GM19395 (cell line): ENCODE results near the gene SVIL.
A peak's percentile ranks its signal among the peaks of the same experiment; 100 is the strongest.
"Not testable (repeated sequence)": the region's sequence is repeated elsewhere in the genome, so short reads cannot be mapped to it uniquely, and the experiment has no call there.

Experiments
- ATAC-seq: cut with Tn5 transposase; IDR thresholded peaks from one replicate; pipeline ENCODE4 v1.9.1; 2021; ENCODE audit warnings: mild to moderate bottlenecking, moderate library complexity; ENCODE audit not compliant: unreplicated experiment

Gene SVIL

DNA sequence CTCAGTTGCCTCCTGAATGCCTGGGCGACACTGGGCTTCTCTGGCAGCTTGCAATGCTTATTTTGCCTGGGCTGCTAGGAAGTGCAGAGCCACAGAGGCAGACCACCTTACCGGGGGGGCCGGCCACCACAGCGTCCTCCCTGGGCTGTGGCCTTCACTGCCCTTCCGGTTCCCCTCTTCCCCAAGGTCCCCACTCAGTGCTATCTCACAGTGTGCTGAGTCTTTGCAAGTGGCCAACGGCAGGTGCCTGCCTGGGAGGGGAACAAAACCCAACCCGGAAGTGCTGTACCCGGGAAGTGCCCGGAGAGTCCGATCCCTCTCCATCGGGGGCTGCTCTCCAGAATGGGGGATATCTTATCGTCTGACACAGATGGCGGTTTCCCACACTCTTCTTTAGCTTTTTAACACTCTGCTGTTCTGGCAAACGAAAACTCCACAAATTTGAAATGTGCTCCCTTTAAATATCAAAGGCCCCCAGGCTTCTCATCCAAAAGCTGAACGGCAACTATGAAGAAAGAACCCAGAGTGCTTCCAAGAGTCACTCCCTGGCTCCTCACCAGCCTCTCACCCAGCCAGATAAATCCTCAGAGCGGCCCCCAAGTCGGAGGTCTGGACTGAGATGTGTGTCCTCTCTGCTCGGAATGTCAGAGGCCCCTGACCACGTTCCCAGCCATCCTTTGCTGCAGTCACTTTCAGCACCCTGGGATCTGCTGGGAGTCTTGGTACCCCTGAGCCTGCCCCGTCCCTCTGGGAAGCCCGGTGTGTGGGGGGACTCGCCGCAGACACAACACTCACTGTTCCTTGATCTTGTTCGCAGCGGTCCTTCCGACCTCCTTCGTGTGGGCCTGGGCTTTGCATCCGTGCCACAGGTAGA is 165.1 kb downstream of the SVIL start:
- no peak for ATAC-seq

GRCh38 chr10:29465384-29465783 is 169.4 kb downstream of the SVIL start:
- no peak for ATAC-seq

GRCh38 chr10:29464671-29465171 is 170.1 kb downstream of the SVIL start:
- ATAC-seq = not testable (repeated sequence)

GRCh38 chr10:29461042-29461441 is 173.7 kb downstream of the SVIL start:
- ATAC-seq = no peak

GRCh38 chr10:29458190-29458589 is 176.6 kb downstream of the SVIL start:
- not testable (repeated sequence) for ATAC-seq

- ATAC-seq = no peak
Measured at GRCh38 chr10:29455095-29455494, 179.7 kb downstream of the SVIL start.

- no peak for ATAC-seq
Measured at GRCh38 chr10:29454250-29454649, 180.5 kb downstream of the SVIL start.

GRCh38 chr10:29452546-29452945 is 182.2 kb downstream of the SVIL start:
- ATAC-seq = no peak

GRCh38 chr10:29451946-29452345 is 182.8 kb downstream of the SVIL start:
- no peak for ATAC-seq

DNA sequence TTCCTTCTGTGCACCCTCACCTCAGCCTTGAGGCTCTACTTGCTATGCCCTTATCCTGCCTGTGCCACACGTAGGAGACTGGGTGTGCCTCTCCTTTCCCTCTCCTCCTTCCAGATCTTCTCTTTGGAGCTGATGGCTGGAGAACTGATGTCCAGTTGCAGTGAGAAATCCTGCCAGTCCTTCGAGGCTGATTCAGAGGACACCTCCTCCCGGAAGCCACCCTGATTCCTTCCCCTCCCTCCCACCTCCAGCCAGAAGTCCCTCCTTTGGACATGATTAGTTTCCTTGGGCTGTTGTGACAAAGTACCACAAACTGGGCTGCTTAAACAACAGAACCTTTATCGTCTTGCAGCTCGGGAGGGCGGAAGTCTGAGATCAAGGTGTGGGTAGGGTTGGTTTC is 184.4 kb downstream of the SVIL start:
- ATAC-seq = no peak

- ATAC-seq = peak; percentile 93
Measured at GRCh38 chr10:29448756-29449592, 185.8 kb downstream of the SVIL start.

DNA sequence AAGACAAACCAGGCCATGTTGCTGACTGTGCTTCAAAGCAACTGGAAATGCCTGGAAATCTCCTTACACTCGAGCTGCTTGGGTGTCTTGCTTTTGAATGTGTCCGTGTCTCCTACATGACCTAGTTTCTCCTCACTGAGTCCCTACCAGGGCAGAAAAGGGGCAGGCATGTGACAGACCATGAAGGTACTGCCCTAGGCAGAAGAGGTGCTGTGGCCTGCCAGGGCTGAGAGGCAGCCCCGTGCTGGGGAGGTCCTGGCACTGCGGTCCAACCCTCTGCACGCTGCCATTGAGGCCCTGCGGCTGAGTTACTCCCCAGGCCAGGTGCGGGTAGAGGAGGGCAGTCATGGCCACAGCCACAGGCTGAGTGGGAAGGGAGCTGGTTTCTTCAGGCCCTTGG is 186.6 kb downstream of the SVIL start:
- no peak for ATAC-seq

GRCh38 chr10:29446327-29446726 is 188.4 kb downstream of the SVIL start:
- ATAC-seq = no peak

- ATAC-seq = no peak
Measured at GRCh38 chr10:29443745-29444523, 190.8 kb downstream of the SVIL start.

DNA sequence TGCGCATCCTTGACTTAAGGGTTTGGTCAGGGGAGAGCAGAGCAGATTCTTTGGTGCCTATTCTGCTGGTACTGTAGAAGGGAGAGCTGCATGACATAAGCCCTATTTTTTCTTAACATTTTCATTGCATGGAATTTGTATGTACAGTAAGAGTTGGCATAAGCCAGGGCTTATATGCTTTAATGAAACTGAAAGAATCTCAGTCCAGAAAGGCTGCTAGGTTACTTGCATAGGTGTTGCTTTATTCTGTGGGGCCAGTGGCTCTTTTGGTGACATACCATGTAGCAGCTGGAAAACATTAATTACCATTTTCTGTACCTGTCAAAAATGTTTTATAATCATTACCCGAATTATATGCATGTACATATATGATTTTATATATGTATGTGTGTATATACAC is 193.8 kb downstream of the SVIL start:
- no peak for ATAC-seq

- not testable (repeated sequence) for ATAC-seq
Measured at GRCh38 chr10:29439005-29439404, 195.8 kb downstream of the SVIL start.

DNA sequence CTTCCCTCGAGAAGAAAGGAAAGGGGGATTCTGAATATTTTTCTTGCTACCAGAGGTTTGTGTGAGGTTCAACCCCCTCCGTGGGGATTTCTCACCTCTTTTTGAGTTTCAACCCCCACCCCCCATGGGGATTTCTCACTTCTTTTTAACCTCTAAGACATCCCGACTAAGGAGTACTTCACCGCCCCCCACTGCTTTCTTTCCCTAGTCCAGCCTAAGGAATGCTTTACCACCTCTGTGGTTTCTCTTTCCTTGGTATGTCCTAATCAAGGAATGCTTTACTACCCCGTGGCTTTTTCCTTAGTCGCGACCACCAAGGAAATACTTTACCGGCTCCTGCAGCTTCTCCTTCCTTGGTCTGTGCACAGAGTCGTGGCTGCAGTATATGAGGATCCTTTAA is 196.5 kb downstream of the SVIL start:
- no peak for ATAC-seq

DNA sequence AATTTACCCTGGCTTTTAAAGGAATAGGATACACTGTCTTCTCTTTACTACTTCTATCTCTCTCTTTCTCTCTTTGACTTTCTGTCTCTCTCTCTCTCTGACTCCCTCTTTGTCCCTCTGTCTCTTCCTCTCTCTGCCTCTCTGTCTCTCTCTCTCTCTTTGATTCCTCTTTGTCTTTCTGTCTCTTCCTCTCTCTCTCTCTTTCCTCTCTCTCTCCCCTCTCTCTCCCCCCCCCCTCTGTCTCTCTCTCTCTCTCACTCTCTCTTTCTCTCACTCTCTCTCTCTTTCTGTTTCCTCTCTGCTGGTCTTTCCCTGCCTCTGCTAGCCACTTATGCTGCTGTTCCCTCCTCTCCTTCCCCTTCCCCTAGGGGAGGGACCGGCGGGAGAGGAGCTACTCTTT is 196.9 kb downstream of the SVIL start:
- no peak for ATAC-seq

DNA sequence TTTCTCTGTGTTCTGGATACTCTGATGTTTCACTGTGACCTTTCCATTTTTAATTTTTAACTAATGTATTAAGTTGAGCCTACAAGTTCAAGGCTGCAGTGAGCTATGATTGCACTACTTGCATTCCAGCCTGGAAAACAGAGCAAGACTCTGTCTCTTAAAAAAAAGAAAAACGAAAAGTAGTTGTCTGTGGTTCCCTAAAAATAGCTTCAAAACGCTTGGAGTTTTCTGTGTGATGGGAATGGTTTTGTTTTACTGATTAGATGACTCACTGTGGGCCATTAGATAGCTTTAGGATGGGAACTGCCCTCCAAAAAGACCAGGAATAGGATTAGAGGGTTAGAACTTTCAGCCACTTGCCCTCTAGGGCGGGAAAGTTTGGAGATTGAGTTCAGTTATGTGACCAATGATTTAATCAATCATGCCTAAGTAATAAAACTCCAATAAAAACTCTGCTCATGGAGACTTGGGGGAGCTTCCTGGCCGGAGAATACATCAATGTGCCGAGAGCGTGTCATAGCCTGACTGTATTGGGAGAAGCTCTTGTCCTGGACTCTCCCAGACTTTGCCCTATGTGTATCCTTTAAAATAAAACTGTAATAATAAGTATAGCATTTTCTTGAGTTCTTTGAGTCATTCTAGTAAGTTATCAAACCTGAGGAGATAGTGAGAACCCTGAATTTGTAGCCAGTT is 198.8 kb downstream of the SVIL start:
- no peak for ATAC-seq

GRCh38 chr10:29434111-29434510 is 200.7 kb downstream of the SVIL start:
- ATAC-seq = no peak
